GM18867 (cell line): ENCODE results near the gene STAG3.
"Not testable (repeated sequence)": the region's sequence is repeated elsewhere in the genome, so short reads cannot be mapped to it uniquely, and the experiment has no call there.

Source experiments
- ATAC-seq: cut with Tn5 transposase; IDR thresholded peaks from one replicate; pipeline ENCODE4 v1.9.1; 2021; ENCODE audit warnings: mild to moderate bottlenecking, moderate library complexity; ENCODE audit not compliant: unreplicated experiment

STAG3 gene

GRCh38 chr7:100246121-100246864 is 68.6 kb downstream of the STAG3 start:
- not testable (repeated sequence) for ATAC-seq

GRCh38 chr7:100246865-100247137 is 69.1 kb downstream of the STAG3 start:
- ATAC-seq, result not testable (repeated sequence)

DNA sequence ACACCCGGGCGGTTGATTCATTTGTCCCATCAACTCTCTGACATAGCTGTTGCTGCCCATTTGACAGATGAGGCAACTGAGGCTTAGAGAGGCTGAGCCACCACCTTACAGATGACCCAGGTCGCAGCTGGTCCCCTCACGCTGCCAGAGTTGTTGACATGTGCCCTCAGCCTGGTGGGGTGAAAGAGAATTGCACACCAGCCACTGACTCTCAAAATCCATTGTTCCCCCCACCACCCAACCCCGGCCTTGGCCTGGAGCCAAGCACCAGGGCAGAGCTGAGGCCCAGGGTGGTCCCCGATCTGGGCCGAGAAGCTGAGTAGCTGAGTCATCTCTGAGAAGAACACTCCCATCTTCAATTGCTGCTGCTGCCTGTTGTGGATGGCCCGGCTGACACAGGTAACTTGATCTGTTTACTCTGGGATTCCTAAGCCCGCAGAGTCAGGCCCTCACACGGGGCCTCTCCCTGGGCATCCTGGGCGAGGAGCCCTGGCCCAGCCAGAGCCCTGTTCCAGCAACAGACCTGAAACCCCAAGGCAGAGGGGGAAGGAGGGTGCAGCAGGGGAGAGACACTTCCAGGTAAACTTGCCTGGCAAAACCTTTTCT is 69.5 kb downstream of the STAG3 start:
- ATAC-seq, result no peak

DNA sequence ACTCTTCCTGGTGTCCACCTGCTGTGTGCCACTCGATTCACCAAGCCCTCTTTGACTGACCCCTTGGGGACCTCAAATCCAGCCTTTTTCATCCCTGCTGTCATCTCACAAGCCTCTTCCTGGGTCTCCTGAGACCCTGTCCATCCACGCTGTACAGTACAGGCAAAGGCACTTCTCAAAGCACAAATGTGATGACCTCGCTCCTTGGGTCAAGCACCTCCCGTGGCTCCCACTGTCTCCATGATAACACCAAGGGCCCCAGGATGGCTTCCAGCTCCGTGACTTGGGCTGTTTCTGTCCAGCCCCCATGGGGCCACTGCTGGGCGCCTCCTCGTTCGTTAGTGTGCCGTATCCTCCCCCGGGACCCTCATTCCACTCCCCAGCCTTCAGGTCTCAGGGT is 70.8 kb downstream of the STAG3 start:
- no peak for ATAC-seq

- ATAC-seq, result no peak
Measured at GRCh38 chr7:100257017-100257416, 79.3 kb downstream of the STAG3 start.

- not testable (repeated sequence) for ATAC-seq
Measured at GRCh38 chr7:100259984-100260383, 82.3 kb downstream of the STAG3 start.

DNA sequence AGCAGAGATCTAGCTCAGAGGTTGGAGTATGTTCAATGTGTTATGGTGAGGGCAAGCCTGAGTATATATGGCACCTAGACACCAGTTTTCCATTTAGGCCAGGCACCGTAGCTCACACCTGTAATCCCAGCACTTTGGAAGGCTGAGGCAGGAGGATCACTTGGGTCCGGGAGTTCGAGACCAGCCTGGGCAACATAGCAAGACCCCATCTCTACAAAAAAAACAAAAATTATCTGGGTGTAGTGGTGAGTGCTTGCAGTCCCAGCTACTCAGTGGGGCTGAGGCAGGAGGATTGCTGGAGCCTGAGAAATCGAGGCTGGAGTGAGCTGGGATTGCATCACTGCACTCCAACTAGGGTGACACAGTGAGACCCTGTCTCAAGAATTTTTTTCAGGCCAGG is 85.2 kb downstream of the STAG3 start:
- ATAC-seq, result not testable (repeated sequence)
